Peyer's patch (tissue), 4 donors: ENCODE data around the gene BACH2.

Source experiments
- POLR2A ChIP-seq, 2 donors: fragments of 450-650 bp; IDR thresholded peaks; one replicate each; pipeline ENCODE4 v1.5.1; 2017; ENCODE audit warnings: antibody characterized with exemption in 2 of 2, mild to moderate bottlenecking in 2 of 2, moderate library complexity in 2 of 2
- TF ChIP-seq, protein P1 (sequence below), 6 experiments: fragments of 450-650 bp in 4 of 6; fragments of 200-600 bp in 2 of 6; sonication (generic) in 1 of 6; IDR thresholded peaks; one replicate each; pipeline ENCODE4 v1.5.1; 2017 to 2019; ENCODE audit warnings: antibody characterized with exemption in 6 of 6, mild to moderate bottlenecking in 3 of 6, moderate library complexity in 1 of 6

DNA sequence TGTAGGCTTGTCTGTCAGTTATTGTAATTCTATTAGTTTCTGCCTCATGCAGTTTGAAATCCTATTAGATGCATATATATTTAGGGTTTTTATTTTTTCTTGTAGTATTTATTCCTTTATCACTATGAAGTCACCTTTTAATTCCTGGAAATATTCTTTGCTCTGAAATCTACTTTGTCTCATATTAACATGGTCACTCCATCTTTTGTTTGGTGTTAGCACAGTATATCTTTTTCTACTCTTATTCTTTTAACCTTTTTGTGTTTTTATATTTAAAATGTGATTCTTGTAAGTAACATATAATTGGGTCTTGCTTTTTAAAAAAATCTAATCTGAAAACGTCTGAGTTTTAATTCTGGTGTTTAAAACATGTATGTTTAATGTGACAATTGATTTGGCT lies 280.8 kb downstream of the BACH2 start:
- TF ChIP-seq, protein P1, sequence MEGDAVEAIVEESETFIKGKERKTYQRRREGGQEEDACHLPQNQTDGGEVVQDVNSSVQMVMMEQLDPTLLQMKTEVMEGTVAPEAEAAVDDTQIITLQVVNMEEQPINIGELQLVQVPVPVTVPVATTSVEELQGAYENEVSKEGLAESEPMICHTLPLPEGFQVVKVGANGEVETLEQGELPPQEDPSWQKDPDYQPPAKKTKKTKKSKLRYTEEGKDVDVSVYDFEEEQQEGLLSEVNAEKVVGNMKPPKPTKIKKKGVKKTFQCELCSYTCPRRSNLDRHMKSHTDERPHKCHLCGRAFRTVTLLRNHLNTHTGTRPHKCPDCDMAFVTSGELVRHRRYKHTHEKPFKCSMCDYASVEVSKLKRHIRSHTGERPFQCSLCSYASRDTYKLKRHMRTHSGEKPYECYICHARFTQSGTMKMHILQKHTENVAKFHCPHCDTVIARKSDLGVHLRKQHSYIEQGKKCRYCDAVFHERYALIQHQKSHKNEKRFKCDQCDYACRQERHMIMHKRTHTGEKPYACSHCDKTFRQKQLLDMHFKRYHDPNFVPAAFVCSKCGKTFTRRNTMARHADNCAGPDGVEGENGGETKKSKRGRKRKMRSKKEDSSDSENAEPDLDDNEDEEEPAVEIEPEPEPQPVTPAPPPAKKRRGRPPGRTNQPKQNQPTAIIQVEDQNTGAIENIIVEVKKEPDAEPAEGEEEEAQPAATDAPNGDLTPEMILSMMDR (IDR thresholded peaks at IDR 0.05): no peak
- TF ChIP-seq POLR2A (IDR thresholded peaks at IDR 0.05): no peak
